Activated naive CD4-positive, alpha-beta T cell (primary cell): ENCODE data around the gene SUCLG2.
A peak's percentile ranks its signal among the peaks of the same experiment; 100 is the strongest.

Source experiments
- DNase-seq, 4 experiments: peaks; one replicate each; lab custom pipeline; 2025; lab: John Stamatoyannopoulos, UW

The SUCLG2 gene

GRCh38 chr3:67458408-67458807 lies 196.0 kb downstream of the SUCLG2 start:
- no peak for DNase-seq

- no peak for DNase-seq
Observed at GRCh38 chr3:67453628-67454027, 200.8 kb downstream of the SUCLG2 start.

- no peak for DNase-seq
Observed at GRCh38 chr3:67450153-67450552, 204.3 kb downstream of the SUCLG2 start.

GRCh38 chr3:67447393-67447792 lies 207.0 kb downstream of the SUCLG2 start:
- no peak for DNase-seq

- DNase-seq = no peak
Observed at GRCh38 chr3:67437789-67438188, 216.6 kb downstream of the SUCLG2 start.

DNA sequence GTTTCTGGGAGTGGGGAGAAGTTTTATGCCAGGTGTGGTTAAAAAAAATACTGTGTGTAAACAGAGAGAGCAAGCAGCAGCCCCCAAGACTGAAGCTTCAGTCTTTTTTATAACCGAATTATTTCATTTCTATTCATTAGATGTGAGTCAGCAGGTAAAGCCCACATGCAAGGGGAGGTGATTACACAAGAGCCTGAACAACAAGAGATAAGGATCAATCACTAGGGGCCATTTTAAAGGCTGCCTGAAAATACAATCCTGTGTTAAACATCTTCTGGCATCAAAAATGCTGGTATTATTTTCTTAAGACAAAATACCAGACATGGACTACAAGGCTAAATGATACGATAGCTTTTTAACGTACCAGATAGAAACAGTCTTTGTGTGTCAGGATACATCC lies 217.3 kb downstream of the SUCLG2 start:
- DNase-seq = no peak

GRCh38 chr3:67433109-67433508 lies 221.3 kb downstream of the SUCLG2 start:
- DNase-seq = no peak

DNA sequence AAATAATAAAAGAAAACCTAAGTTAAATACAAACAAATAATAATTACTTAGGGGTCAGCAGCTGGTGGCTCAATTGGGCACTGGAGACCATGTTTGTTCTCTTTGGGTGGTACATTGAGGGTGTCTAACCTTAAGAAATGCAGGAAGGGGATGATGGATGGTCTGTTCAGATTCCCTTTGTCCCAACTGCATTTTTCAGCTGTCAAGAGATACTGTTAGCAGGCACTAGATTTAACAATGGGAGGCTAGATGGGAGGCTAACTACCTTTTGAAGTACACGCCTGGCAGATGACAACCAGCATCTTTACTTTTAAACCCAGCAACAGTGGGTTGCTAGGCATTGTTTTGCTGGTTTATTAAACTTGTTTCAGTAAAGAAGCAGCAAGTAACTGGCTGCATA lies 222.5 kb downstream of the SUCLG2 start:
- DNase-seq = no peak

GRCh38 chr3:67423722-67424121 lies 230.7 kb downstream of the SUCLG2 start:
- DNase-seq = no peak

- no peak for DNase-seq
Observed at GRCh38 chr3:67421912-67422311, 232.5 kb downstream of the SUCLG2 start.

DNA sequence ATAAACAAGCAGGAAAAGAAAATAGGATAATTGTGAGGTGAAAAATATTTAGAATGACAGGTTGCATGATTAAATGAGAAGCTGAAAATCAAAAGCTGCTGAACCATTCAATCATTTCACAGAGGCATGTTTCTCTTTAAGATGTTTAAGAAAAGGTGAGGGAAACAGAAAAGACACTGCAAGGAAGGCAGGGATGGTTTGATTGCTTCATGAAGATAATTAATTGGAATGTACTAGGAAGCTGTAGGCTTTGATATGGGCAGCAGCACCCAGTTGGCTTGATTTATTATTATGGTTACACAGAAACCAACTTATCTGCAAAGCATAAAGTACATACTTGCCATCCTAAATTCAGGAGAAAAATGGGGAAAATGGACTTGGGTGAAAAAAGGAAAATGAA lies 234.6 kb downstream of the SUCLG2 start:
- no peak for DNase-seq

DNA sequence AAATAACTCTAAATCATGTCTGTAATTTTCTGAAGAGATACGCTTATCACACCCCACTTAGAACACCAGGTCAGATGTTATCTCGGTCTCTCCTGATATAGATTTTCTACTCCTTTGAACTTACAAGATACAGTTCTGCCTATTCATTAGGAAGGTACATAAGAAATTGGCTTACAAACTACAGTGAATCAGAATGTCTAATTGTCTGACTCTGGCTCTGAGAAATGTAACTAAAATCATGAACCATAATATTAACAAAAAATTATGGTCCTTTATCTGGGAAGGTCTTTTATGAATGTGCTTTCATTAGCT lies 235.2 kb downstream of the SUCLG2 start:
- no peak for DNase-seq

- no peak for DNase-seq
Observed at GRCh38 chr3:67418426-67419217, 235.8 kb downstream of the SUCLG2 start.

DNA sequence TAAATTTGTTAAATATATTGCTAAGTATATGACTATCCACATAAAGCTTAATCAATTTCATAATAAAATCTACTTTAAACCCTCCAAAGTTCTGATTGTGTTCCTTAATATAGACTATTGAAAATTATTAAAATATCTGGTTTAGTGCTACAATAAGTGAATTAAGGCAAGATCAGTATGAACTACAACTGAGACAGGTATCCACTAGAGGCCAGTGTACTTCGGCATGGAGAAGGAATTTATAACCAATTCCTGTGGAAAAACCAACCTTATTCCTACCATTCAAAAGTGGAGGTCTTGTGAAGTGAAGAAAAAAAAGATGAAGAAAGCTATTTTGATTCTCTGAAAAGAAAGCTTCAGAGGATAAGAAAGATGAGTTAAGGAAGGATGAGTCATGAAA lies 237.7 kb downstream of the SUCLG2 start:
- DNase-seq = no peak

DNA sequence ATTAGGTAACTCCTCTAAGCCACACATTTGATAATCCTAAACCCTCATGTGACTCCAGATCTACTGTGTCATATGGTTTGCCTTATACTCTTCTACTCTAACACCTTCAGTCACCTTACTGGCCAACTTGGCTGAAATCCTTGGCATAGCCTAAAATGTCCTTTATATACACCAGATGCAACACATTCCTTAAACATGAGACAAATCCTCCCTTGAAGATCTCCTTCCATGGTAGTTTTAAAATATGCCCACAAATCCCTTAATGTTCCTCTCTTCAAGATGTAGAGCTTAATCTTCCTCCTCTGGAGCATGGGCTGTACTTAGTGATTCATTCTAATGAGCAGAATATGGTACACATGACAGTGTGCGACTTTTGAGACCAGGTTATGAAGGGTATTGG lies 238.9 kb downstream of the SUCLG2 start:
- no peak for DNase-seq

- no peak for DNase-seq
Observed at GRCh38 chr3:67414740-67415139, 239.7 kb downstream of the SUCLG2 start.

GRCh38 chr3:67405193-67405592 lies 249.2 kb downstream of the SUCLG2 start:
- DNase-seq = no peak

DNA sequence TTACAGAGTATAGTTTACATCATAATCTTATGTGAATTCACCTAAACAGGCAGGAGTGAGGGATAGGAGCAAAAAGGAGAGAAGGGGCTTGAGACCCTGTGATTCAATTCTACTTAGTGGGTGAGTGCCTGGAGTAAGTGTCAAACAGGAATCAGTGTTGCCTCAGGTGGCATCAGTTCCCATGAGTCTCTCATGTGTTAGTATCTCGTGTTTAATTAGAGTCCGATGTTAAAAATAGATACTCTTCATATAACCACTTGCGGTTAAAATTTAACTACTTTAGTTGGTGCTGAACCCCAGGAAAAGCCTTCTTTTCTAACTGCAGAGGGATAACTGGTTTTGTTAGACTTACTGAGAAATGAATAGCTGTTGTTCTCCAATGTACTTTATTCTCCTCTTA lies 251.5 kb downstream of the SUCLG2 start:
- no peak for DNase-seq

GRCh38 chr3:67401921-67402320 lies 252.5 kb downstream of the SUCLG2 start:
- no peak for DNase-seq

- DNase-seq = no peak
Observed at GRCh38 chr3:67400476-67400875, 253.9 kb downstream of the SUCLG2 start.

- DNase-seq = no peak
Observed at GRCh38 chr3:67389176-67389575, 265.2 kb downstream of the SUCLG2 start.

DNA sequence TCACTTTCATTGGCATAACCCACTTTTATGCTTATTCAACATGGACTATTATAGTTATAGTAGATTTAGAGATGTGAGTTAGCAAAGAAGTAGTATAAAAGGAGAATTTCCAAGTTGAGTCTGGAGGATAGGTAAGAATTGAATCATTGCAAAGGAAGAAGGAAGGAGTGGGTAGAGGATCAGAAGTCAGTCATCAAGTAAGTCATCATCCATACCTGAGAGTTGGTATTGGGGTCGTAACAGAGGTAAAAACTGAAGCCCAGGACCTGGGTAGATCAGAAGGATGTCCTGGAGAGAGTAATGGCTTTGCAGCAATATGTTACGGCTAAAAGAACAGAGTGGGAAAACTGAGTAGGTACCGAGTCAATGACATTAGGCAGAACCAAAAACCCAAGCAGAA lies 265.7 kb downstream of the SUCLG2 start:
- no peak for DNase-seq

DNA sequence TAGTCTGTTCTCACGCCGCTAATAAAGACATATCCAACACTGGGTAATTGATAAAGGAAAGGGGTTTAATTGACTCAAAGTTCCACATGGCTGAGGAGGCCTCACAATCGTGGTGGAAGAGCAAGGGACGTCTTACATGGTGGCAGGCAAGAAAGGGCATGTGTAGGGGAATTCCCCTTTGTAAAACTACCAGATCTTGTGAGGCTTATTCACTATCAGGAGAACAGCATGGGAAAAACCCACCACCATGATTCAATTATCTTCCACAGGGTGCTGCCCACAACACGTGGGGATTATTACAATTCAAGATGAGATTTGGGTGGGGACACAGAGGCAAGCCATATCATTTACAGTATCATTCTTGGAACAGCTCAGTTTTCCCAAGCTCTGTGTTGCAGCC lies 268.0 kb downstream of the SUCLG2 start:
- DNase-seq = no peak

GRCh38 chr3:67384760-67385397 lies 269.5 kb downstream of the SUCLG2 start:
- peak in 2 of 4 experiments; percentile 6 to 12 for DNase-seq
